HUDEP-2 (cell line): ENCODE results near the gene ARID1B.

Experiments used
- DNase-seq, 76 experiments: peaks; one replicate each; lab custom pipeline; 2025; ENCODE audit not compliant: unreplicated experiment in 76 of 76; lab: John Stamatoyannopoulos, UW

The ARID1B gene

GRCh38 chr6:157245436-157245835 is 468.3 kb downstream of the ARID1B start:
- no peak for DNase-seq

GRCh38 chr6:157246048-157246630 is 469.0 kb downstream of the ARID1B start:
- no peak for DNase-seq

- DNase-seq = no peak
Observed at GRCh38 chr6:157246771-157247484, 469.8 kb downstream of the ARID1B start.

- DNase-seq = no peak
Observed at GRCh38 chr6:157248264-157248663, 471.1 kb downstream of the ARID1B start.

GRCh38 chr6:157249826-157250225 is 472.6 kb downstream of the ARID1B start:
- DNase-seq = no peak

GRCh38 chr6:157251586-157252247 is 474.5 kb downstream of the ARID1B start:
- DNase-seq = no peak

- DNase-seq = no peak
Observed at GRCh38 chr6:157253017-157253416, 475.8 kb downstream of the ARID1B start.

GRCh38 chr6:157253699-157254098 is 476.5 kb downstream of the ARID1B start:
- no peak for DNase-seq

- DNase-seq = no peak
Observed at GRCh38 chr6:157254538-157254937, 477.4 kb downstream of the ARID1B start.

- no peak for DNase-seq
Observed at GRCh38 chr6:157255079-157255478, 477.9 kb downstream of the ARID1B start.

- DNase-seq = no peak
Observed at GRCh38 chr6:157258878-157259277, 481.7 kb downstream of the ARID1B start.

GRCh38 chr6:157259443-157259842 is 482.3 kb downstream of the ARID1B start:
- no peak for DNase-seq
